Stimulated activated CD4-positive, alpha-beta T cell treated with anti-CD3 and anti-CD28 coated beads, Interleukin-15, amount 100 ng/mL, for 24 hours (primary cell): ENCODE measurements around the gene LYVE1.
"Not testable (repeated sequence)": the region's sequence is repeated elsewhere in the genome, so short reads cannot be mapped to it uniquely, and the experiment has no call there.

Source experiments
- DNase-seq: peaks from one replicate; pipeline ENCODE4 v3.0.0-alpha.2; 2020

LYVE1 gene

DNA sequence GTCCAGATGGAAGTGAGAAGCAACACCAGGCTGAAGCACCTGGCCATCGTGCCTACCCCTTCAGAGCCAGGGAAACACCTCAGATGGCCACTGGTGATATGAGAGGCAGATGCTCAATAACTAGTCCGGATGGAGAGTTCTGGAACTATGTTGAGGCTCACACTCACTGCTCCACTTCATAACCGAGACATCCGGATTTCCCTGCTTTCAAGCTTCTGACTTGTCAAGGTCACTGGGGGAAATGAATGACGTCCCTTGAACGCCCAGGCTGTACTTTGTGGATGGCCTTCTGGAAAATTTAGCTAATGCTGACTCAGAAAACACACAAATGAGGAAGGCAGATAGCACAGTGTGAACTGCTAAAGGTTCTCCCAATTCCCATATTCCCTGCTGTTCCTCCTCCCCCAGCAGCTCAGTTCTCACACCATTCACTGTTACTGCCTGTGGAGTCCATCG is at the start of gene LYVE1:
Gene LYVE1 (minus strand): TSS at position 180 of the 456 bp plus-strand sequence. CDS start 133 bp downstream, at position 47.
- DNase-seq, result no peak

DNA sequence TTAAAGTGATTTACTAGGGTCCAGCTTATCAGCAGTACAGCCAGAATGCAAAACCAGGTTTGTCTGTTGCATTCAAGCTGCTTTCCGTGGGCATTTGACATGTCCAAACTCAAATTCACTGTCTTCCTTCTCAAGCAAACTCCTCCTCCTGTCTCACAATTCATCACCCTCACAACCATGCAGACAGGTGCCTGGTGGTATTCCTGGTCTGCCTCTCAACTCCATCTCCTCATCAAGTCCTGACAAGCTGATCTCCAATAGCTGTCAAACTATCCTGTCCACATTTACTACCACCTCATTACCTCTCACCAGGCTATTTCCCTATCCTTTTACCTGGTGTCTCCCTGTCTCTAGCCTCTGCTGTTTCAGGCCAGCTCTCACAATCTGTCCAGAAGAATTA is 49.1 kb upstream of the LYVE1 start:
- DNase-seq, result no peak

DNA sequence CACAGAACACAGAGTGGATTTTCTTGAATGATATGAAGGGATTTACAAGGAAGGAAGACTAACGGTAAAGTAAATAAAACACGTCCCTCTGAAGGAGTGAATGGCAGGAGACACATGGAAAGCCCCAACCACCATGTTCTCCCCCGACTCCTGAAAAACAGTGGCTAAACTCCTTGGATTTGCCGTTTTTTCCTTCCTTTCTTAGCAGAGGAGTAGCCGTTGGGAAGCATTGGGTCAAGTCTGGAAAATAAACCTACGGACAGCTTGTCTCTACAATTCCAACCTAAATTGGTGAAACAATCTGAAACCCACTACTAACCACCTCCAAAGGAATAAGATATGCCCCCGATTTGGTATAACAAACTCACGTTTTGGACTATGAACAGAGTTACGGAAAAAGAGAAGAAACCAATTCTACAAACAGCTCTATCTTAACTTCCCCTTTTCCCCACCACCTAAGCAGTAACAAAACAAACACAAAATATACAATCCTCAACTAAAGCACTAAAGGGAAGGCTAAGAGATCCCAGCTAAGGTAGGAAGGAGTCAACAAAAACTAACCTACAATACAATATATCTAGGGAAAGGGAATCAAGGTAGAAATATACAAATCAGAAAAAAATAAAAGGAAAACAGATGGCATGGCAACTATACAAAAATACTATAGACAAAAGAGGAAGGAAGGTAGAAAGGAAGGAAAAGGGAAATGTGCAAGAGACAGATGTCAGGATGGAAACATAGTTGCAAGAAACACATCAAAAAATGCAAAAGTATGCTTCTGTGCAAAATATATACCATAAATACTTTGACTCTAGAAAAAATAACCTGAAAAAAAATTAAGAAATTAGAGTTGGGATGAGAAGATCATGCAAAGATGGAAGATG is 43.8 kb upstream of the LYVE1 start:
- DNase-seq, result no peak

DNA sequence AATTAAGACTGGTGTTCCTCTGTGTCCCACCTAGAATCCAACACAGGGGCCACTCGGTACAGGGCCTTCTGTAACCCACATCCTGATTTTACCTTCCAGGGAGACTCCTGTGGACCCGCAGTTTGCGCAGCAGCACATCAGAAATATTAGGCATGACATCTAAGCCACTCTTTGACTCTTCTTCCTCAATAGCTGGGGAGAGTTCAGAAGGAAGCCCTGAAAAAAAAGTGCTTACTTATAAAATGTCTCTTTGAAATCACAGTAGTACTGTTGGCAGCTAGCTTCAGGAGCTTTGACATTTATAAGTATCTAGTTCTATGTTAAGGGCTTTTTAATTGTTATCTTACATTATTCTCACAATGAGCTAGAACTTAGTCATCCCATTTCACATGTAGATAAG is 41.2 kb upstream of the LYVE1 start:
- DNase-seq, result no peak

GRCh38 chr11:10608584-10608983 is 40.1 kb upstream of the LYVE1 start:
- no peak for DNase-seq

DNA sequence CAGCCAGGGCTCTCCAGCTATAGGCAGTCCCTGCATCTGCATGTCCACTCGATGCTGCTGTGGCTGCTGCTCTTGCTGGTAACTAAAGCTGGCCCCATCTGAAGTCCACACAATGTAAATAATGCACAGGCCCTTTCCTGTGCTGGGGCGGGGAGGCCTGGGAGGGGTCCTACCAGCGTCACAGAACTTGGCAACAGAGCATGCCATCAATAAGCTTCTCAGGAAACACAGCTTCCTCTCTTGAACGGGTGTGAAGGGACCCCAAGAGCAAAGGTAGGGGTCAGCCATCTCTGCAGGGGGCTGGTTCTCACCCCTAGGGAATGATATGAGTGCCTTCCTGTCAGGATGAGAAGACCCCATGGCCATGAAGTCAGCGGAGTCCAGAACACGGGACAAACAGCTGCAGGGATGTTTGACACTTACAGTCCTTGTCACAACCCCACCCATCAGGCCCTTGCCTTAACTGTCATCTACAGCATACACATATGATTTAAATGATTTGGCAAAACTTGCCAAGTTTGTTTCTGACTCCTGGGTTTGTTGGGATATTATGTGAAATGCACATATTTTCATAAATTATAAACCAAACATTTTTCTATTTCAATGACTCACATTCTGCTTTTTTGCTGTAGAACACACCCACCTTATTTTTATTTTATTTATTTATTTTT is 39.1 kb upstream of the LYVE1 start:
- DNase-seq, result no peak

GRCh38 chr11:10606536-10607208 is 38.2 kb upstream of the LYVE1 start:
- DNase-seq, result no peak

DNA sequence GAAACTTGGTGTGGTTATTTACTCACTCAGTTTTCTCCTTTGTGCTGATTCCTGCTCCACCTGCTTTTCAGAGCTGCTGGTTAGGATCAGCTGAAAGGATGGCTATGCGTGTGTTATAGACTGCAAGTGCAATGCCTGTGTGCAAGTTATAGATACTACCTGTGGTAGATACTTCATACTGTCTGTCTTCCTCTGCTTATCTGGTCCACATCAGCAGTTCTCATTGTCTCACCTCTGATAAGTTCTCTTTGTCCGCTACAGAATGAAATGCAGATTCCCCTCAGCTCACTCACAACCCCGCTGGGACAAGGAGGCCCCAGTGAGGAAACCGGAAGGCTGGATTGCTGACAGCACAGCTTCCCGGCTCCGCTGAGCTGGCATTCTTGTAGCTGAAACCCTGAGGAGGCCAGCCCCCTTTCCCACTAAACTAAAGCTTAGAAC is 37.5 kb upstream of the LYVE1 start:
- DNase-seq, result no peak

GRCh38 chr11:10604798-10605197 is 36.3 kb upstream of the LYVE1 start:
- no peak for DNase-seq

GRCh38 chr11:10604340-10604748 is 35.9 kb upstream of the LYVE1 start:
- no peak for DNase-seq

- no peak for DNase-seq
These were observed 35.3 kb upstream of the LYVE1 start for GRCh38 chr11:10603721-10604297.

- DNase-seq, result no peak
These were observed 34.5 kb upstream of the LYVE1 start for GRCh38 chr11:10602945-10603344.

GRCh38 chr11:10602366-10602765 is 33.9 kb upstream of the LYVE1 start:
- DNase-seq, result no peak

DNA sequence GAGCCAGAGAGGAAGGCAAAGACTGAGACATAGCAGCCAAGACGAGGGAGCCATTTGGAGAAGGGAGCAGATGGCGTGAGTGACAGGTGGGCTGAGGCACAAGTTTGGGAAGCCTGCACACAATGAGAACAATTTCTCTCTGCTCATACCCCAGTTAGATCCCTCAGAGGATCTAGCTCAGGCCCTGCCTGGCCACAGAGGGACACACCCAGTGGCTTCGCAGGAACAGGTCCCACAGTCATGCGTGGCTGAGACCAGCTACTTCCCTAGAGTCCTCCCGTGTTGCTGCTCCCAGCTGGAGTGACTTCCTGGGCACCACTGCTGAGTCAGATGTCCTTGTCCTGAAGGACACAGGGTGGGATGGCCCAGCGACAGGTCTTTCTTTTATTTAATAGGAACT is 33.4 kb upstream of the LYVE1 start:
- no peak for DNase-seq

- no peak for DNase-seq
These were observed 32.2 kb upstream of the LYVE1 start for GRCh38 chr11:10600570-10601248.

DNA sequence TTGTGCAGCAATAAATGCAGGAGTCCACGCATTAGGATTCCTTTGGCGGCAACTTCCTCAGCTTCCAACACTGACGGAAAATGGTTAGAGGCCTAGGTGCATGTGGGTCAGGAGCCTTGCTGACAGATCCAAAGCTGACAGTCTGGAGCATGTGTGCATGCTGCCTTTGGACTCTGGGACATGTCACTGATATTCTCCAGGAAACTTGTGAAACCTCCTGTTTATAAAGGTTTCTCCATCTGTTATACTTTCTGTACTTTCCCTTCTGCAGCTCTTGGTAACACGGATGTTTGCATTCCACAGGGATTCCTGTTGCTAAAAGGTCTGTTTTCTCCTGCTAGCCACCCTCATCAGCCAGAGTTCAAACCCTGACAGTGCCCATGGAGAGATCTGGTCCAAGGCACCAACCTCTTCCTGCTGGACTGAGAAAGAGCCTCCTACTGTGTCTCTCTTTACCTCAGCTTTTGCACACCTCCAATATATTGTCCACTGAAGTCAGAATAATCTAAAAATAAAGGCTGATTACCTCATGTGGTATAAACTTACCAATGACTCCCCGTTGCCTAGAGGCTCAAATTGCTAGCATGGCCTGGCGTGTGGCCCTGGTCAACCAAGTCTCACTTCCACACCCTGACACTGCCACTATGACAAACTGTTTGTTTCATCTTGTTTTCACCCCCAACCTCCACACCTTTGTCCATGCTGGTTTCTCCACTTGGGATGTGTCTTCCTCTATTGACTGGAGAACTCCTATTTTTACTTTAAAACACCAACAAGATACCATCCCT is 31.1 kb upstream of the LYVE1 start:
- DNase-seq, result no peak

DNA sequence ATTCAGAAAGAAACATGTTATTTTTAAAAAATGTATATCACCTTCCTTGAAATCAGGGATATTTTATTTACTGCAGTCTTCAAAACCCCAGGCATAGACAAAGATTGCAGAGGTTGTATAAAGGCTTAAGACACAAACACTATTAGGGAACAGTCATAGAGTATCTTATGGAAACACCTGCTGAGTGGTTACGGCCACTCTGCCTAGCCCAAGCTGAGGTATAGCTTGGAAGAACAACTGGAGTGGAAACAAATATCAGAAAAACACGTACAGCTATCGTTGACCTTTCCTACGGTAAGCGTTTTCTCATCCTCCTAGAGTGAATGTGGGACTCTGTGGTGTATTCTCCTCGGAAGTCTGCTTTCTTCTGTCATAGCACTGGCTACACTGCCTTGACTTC is 30.4 kb upstream of the LYVE1 start:
- DNase-seq, result no peak

GRCh38 chr11:10597877-10598351 is 29.4 kb upstream of the LYVE1 start:
- DNase-seq, result no peak

GRCh38 chr11:10595840-10596239 is 27.4 kb upstream of the LYVE1 start:
- DNase-seq, result not testable (repeated sequence)

- no peak for DNase-seq
These were observed 25.9 kb upstream of the LYVE1 start for GRCh38 chr11:10594407-10594806.

DNA sequence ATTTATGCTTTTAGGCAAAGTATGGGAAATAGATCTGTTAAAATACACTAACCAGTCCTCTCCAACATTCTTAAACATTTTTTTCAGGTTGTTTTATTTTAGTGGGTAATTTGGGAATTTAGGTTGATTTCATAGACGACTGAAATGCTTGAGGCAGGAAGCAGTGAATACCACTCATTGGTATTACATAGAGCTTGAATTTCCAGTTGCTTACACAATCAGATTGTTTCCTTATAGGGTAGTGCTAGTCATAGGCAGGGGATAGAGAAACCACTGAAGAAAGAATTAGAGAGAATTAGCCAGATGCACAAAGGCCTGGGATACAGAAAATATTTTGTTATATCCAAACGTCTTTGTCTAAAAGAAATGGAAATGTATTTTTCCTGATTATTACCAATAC is 23.9 kb upstream of the LYVE1 start:
- no peak for DNase-seq

DNA sequence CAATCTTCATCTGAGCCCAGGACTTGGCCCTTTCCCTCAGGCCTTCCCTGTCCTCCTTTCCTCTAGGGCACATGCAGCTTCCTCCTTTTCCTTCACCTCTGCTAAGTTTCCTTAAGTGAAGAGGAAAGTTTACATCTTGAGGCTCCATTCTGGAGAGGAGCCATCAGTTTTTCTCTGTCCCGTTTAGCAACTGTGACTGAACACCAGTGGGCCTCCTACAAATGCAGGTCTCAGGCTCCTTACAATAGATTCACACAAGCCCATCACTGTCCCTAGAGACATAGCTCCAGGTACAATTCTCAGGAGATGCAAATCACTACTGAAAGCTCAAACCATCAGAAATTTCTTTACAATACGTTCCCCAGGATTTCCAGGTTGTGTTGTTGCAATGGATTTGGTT is 23.3 kb upstream of the LYVE1 start:
- DNase-seq, result no peak
